ENCODE measurements around the gene ARHGEF1.

Gene ARHGEF1

GRCh38 chr19:41868989-41869300 is 14.0 kb upstream of the ARHGEF1 start:
- H4K20me1 ChIP-seq (ENCODE audit: insufficient read depth, low read length), result no peaks in the 10 kb centered on the region
- H3K9me2 ChIP-seq (ENCODE audit: low read depth, low read length), result no peaks in the 10 kb centered on the region
- TF ChIP-seq, protein P1, sequence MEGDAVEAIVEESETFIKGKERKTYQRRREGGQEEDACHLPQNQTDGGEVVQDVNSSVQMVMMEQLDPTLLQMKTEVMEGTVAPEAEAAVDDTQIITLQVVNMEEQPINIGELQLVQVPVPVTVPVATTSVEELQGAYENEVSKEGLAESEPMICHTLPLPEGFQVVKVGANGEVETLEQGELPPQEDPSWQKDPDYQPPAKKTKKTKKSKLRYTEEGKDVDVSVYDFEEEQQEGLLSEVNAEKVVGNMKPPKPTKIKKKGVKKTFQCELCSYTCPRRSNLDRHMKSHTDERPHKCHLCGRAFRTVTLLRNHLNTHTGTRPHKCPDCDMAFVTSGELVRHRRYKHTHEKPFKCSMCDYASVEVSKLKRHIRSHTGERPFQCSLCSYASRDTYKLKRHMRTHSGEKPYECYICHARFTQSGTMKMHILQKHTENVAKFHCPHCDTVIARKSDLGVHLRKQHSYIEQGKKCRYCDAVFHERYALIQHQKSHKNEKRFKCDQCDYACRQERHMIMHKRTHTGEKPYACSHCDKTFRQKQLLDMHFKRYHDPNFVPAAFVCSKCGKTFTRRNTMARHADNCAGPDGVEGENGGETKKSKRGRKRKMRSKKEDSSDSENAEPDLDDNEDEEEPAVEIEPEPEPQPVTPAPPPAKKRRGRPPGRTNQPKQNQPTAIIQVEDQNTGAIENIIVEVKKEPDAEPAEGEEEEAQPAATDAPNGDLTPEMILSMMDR (IDR thresholded peaks at IDR 0.05; ENCODE audit: low read length), result no peak
- no peak for TF ChIP-seq EZH2 (IDR thresholded peaks at IDR 0.05; ENCODE audit: borderline replicate concordance, low read length)
- no peaks in the 10 kb centered on the region for H3K9me3 ChIP-seq (ENCODE audit: low read length)
- peaks cover 14% of the 10 kb centered on the region for H3F3A ChIP-seq (ENCODE audit: insufficient read depth, low read length)
- no peaks in the 10 kb centered on the region for H3K27me3 ChIP-seq (ENCODE audit: insufficient read depth, low read length)
- H3K27ac ChIP-seq (ENCODE audit: low read depth, low read length, poor library complexity, severe bottlenecking), result peak overlapping the region; percentile 100
- H2AFZ ChIP-seq (ENCODE audit: low read length), result no peak overlapping the region
- peaks cover 16% of the 10 kb centered on the region; the same call in 1 of the 2 replicates for H3K79me2 ChIP-seq (ENCODE audit: insufficient read depth, low read length)
- H3K4me3 ChIP-seq (ENCODE audit: low read depth, low read length, poor library complexity, severe bottlenecking), result peak overlapping the region; percentile 30
- peaks cover 68% of the 10 kb centered on the region for H3K4me1 ChIP-seq (ENCODE audit: insufficient read depth, low read length, severe bottlenecking)
- H3K9ac ChIP-seq (ENCODE audit: low read length), result peak overlapping the region; percentile 50; the same call in 1 of the 2 replicates
- peaks cover 83% of the 10 kb centered on the region for H3K36me3 ChIP-seq (ENCODE audit: insufficient read depth, low read length)
- H3K4me2 ChIP-seq (ENCODE audit: low read length), result peak overlapping the region; percentile 55; the same call in 1 of the 2 replicates

GRCh38 chr19:41869374-41869955 is 13.5 kb upstream of the ARHGEF1 start:
- Histone ChIP-seq H2AFZ (ENCODE audit: low read length) (no peak overlapping the region), H3K27me3 (ENCODE audit: insufficient read depth, low read length) (no peaks in the 10 kb centered on the region), H3K9me3 (ENCODE audit: low read length) (no peaks in the 10 kb centered on the region), H3F3A (ENCODE audit: insufficient read depth, low read length) (peaks cover 14% of the 10 kb centered on the region), H3K9me2 (ENCODE audit: low read depth, low read length) (no peaks in the 10 kb centered on the region), H3K27ac (ENCODE audit: low read depth, low read length, poor library complexity, severe bottlenecking) (peak overlapping the region; percentile 100), H3K36me3 (ENCODE audit: insufficient read depth, low read length) (peaks cover 78% of the 10 kb centered on the region), H4K20me1 (ENCODE audit: insufficient read depth, low read length) (no peaks in the 10 kb centered on the region), H3K4me1 (ENCODE audit: insufficient read depth, low read length, severe bottlenecking) (peaks cover 65% of the 10 kb centered on the region), H3K9ac (ENCODE audit: low read length) (peak overlapping the region; percentile 50; the same call in 1 of the 2 replicates), H3K4me2 (ENCODE audit: low read length) (peak overlapping the region; percentile 55; the same call in 1 of the 2 replicates), H3K4me3 (ENCODE audit: low read depth, low read length, poor library complexity, severe bottlenecking) (peak overlapping the region; percentile 30), H3K79me2 (ENCODE audit: insufficient read depth, low read length) (peaks cover 11% of the 10 kb centered on the region; the same call in 1 of the 2 replicates)
- no peak for TF ChIP-seq EZH2 (IDR thresholded peaks at IDR 0.05; ENCODE audit: borderline replicate concordance, low read length)
- TF ChIP-seq, protein P1 (IDR thresholded peaks at IDR 0.05; ENCODE audit: low read length), result no peak

DNA sequence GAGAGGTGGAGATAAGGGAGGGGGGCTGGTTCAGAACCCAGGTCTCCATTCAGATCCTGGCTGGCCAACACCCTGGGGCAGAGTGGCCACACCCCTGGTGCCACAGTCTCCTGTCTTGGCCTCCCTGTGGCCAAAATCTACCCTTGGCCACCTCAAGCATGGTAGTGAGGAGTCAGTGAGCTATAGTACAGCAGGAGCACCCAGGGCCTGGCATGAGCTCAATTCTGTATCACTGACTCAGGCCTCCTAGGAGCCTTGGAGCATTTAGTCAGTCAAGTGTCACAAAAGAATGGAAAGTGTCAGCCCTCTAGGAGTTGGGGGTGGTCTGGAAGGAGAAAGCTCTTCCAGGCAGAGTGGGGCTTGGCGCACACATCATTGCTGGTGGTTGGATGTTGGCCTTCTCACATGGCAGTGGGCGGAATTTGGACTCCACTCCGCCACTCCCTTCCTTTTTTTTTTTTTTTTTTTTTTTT is 12.5 kb upstream of the ARHGEF1 start:
- H3K27ac ChIP-seq (ENCODE audit: low read depth, low read length, poor library complexity, severe bottlenecking), result peak overlapping the region; percentile 100
- no peaks in the 10 kb centered on the region for H3K9me2 ChIP-seq (ENCODE audit: low read depth, low read length)
- H3K36me3 ChIP-seq (ENCODE audit: insufficient read depth, low read length), result peaks cover 69% of the 10 kb centered on the region
- no peaks in the 10 kb centered on the region for H4K20me1 ChIP-seq (ENCODE audit: insufficient read depth, low read length)
- TF ChIP-seq, protein P1 (IDR thresholded peaks at IDR 0.05; ENCODE audit: low read length), result no peak
- no peak for TF ChIP-seq EZH2 (IDR thresholded peaks at IDR 0.05; ENCODE audit: borderline replicate concordance, low read length)
- H3K4me3 ChIP-seq (ENCODE audit: low read depth, low read length, poor library complexity, severe bottlenecking), result no peak overlapping the region
- peaks cover 65% of the 10 kb centered on the region for H3K4me1 ChIP-seq (ENCODE audit: insufficient read depth, low read length, severe bottlenecking)
- H3K4me2 ChIP-seq (ENCODE audit: low read length), result 0 out of 2 replicates have a peak overlapping the region, but pooled peaks have one; percentile 21
- no peaks in the 10 kb centered on the region for H3K9me3 ChIP-seq (ENCODE audit: low read length)
- peaks cover 14% of the 10 kb centered on the region for H3F3A ChIP-seq (ENCODE audit: insufficient read depth, low read length)
- 0 out of 2 replicates have a peak, but pooled peaks cover 7% of the 10 kb centered on the region for H3K79me2 ChIP-seq (ENCODE audit: insufficient read depth, low read length)
- no peaks in the 10 kb centered on the region for H3K27me3 ChIP-seq (ENCODE audit: insufficient read depth, low read length)
- H3K9ac ChIP-seq (ENCODE audit: low read length), result no peak overlapping the region
- no peak overlapping the region for H2AFZ ChIP-seq (ENCODE audit: low read length)
